K562 (cell line): ENCODE measurements around the gene PRTFDC1. TPM values are rescaled to one million over a fixed set of nuclear protein-coding genes. Genes with fewer than 3 reads are reported as not detected.

Source experiments
- JUNB ChIP-seq: fragments of 450-650 bp; formaldehyde crosslinking; conservative IDR thresholded peaks from 2 replicates; pipeline ENCODE4 v1.4.0; 2020; ENCODE audit warnings: mild to moderate bottlenecking
- MAFF ChIP-seq: IDR thresholded peaks from 2 replicates; pipeline ENCODE4 v1.6.1; 2012; ENCODE audit warnings: low read length, improper control_type of control experiment
- MBD1 ChIP-seq: fragments of 250-450 bp; sonication (Bioruptor Pico); IDR thresholded peaks from 2 replicates; pipeline ENCODE4 v1.8.0; 2022; ENCODE audit warnings: inconsistent platforms
- MNT ChIP-seq, 2 experiments: fragments of 450-650 bp; conservative IDR thresholded peaks; 2 replicates each; pipeline ENCODE4 v1.6.1; 2017; ENCODE audit warnings: mild to moderate bottlenecking in 2 of 2, moderate library complexity in 2 of 2
- UBTF ChIP-seq, 2 experiments: IDR thresholded peaks; 2 replicates each; pipeline ENCODE4 v1.6.1; 2012; ENCODE audit warnings: improper control_type of control experiment in 2 of 2, low read depth in 2 of 2, low read length in 2 of 2, borderline replicate concordance in 1 of 2
- polyA plus RNA-seq, 8 experiments: library from polyadenylated mRNA; depleted of rRNA in 4 of 8; stranded (reverse) in 5 of 8; unstranded in 3 of 8; fragments of >200 nt; fragmentation: Nextera tagmentation in 2 of 8; fragmentation: Illumina TruSeq in 1 of 8; extraction: Ambion mirVana in 2 of 8; extraction: Trizol in 1 of 8; gene quantifications; 2 replicates each; pipeline versions ENCODE4 v1.2.1 to v1.2.3, GENCODE V29; 2011 to 2014; ENCODE audit warnings: inconsistent platforms in 1 of 8, missing spikeins in 1 of 8
- total RNA-seq, 7 experiments: library from RNA; depleted of rRNA in 6 of 7; stranded (reverse); fragments of >200 nt in 6 of 7; fragmentation: Illumina TruSeq in 2 of 7; extraction: Trizol in 2 of 7; gene quantifications; 2 replicates each; pipeline versions ENCODE4 v1.2.1 to v1.2.3, GENCODE V29; 2011 to 2021; ENCODE audit warnings: low replicate concordance in 1 of 7

Gene PRTFDC1
- total and polyA plus RNA-seq, 9 of the 15 experiments (the other 6 are each of a cell fraction or from before 2014, with no cell fraction given), result 7.0 to 27.6 (median 10.0) TPM

- no peak for TF ChIP-seq MBD1 (CRISPR knock-in tag)
- no peak for TF ChIP-seq MAFF
- TF ChIP-seq MNT (conservative IDR thresholded peaks at IDR 0.05), result no peak
- TF ChIP-seq JUNB (CRISPR knock-in tag), result no peak
- TF ChIP-seq UBTF (IDR thresholded peaks at IDR 0.05; ENCODE audit: borderline replicate concordance in 1 of 2, low read depth in 2 of 2, low read length in 2 of 2), result no peak
Observed at GRCh38 chr10:24984906-24985305, 32.5 kb upstream of the PRTFDC1 start (continued).
